ENCODE results near the gene PSMC5.
"Not testable (repeated sequence)": the region's sequence is repeated elsewhere in the genome, so short reads cannot be mapped to it uniquely, and the experiment has no call there.

The PSMC5 gene

DNA sequence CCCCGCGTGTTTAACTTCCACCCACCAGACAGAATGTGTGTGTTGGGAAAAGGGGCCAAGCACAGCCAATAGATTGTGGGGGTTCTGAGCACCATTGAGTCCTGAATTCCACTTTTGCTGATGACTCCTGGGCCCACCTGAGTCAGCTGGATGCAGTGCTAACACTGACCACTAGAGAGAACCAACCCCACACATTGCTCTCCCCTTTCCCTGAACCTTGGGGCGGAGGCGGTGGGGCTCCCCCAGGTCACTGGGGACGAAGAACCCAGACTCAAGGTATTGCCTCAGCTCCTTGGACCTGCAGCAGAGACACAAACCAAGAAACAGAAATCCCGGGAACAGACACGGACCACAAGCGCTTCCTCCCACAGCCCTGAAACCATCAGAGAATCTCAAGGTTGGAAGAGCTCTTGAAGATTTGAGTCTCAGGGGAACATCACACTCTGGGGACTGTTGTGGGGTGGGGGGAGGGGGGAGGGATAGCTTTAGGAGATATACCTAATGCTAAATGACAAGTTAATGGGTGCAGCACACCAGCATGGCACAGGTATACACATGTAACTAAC, 46.9 kb downstream of the PSMC5 start:
- DNase-seq: not testable (repeated sequence)

DNA sequence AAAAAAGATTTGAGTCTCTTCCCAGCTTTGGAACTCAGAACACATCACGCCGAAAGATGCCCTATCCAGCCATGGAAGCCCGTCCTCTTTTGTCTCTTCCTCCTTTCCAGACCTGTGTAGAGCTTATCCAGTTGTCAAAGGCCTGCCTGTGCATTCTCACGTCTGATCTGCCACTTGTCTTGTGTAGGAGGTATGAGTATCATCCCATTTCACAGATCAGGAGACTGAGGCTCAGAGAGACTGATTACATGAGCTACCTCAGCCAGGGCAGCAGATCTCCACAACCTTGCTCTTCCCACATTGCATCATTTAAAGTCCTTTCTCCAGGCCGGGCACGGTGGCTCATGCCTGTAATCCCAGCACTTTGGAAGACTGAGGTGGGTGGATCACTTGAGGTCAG, 47.5 kb downstream of the PSMC5 start:
- not testable (repeated sequence) for DNase-seq

DNA sequence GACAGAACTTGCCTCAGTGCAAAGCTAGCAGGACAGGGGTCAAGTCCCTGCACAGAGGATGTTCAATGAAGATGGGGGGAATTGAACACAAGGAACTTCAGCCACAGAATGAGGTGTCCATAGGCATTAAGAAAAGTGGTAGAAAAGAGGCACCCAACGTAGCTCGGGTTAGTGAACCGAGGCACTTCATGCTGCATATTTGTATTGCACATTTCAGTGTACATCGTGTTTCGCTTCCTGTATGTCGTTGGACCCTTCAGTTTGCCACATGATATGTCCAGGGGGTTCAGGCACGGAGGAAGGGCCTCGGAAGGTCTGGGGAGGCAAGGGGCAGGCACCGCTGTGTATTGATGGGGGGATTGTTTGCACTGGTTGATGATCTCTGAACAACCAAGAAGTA, 51.2 kb downstream of the PSMC5 start:
- not testable (repeated sequence) for DNase-seq

DNA sequence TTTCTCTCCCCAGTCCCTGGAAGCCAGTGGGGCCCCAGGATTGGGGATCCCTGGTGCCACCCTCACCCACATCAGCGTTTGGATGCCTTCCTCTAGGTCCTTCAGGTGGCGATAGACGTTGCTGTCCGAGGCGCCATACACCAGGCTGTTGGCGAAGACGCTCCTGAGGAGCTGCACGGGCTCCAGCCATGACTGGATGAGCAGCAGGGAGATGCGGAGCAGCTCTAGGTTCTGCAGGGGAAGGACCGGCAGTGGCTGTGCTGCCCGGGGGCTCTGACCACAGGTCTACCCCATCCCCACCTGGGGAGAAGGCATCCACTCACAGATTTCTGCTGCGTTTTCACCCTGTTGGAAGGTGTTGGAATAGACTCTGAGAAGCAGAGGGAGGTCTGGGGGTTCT, 53.5 kb downstream of the PSMC5 start:
- DNase-seq: no peak

DNA sequence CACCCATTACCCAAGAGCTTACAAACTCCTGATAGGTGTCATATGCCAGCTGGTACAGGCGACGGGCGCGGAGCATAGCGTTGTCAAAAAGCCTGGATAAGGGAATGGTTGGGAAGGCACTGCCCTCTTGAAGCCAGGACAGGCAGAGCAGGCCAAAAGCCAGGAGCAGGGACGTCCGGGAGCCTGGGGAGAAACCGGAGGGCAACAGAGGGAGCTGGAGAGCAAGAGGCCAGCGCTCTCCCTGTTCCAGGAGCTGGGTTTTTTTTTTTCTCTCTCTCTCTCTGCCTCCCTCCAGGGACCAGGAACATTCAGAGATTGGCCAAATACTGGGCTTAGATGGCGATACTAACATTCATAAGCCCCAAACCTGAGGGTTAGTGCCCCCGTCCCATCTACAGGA, 54.1 kb downstream of the PSMC5 start:
- DNase-seq: not testable (repeated sequence)

Measured in CD4-positive, alpha-beta T cell treated with Interleukin-1 beta for 1 hour (primary cell).